Lung (tissue), 12 donors: ENCODE data around the gene EHBP1. TPM values are rescaled to one million over a fixed set of nuclear protein-coding genes. Genes with fewer than 3 reads are reported as not detected.

Experiments
- ATAC-seq: fragments of 200-7000 bp; cut with Tn5 transposase; one replicate; pipeline ENCODE4 v1.9.1; 2020; ENCODE audit warnings: moderate number of reproducible peaks; ENCODE audit not compliant: insufficient read depth, low FRiP score
- DNase-seq, 3 donors: peaks; one replicate each; pipeline ENCODE4 v3.0.0-alpha.2; 2013 to 2017
- H3K27ac ChIP-seq, 2 donors: one replicate each; pipeline ENCODE4 v1.5.1; 2013; ENCODE audit warnings: mild to moderate bottlenecking in 2 of 2, moderate library complexity in 2 of 2, control low read depth in 1 of 2, inconsistent platforms in 1 of 2, low read depth in 1 of 2, low read length in 1 of 2
- H3K27me3 ChIP-seq, 3 donors: one replicate each; pipeline ENCODE4 v1.5.1; 2013; ENCODE audit warnings: low read length in 2 of 3; ENCODE audit not compliant: control insufficient read depth in 3 of 3, insufficient read depth in 3 of 3
- H3K36me3 ChIP-seq, 4 donors: one replicate each; pipeline ENCODE4 v1.5.1; 2013; ENCODE audit warnings: low read length in 4 of 4, mild to moderate bottlenecking in 1 of 4, moderate library complexity in 1 of 4; ENCODE audit not compliant: control insufficient read depth in 4 of 4, insufficient read depth in 4 of 4
- H3K4me1 ChIP-seq, 5 donors: one replicate each; pipeline ENCODE4 v1.5.1; 2013; ENCODE audit warnings: low read length in 5 of 5, mild to moderate bottlenecking in 2 of 5, moderate library complexity in 1 of 5; ENCODE audit not compliant: control insufficient read depth in 5 of 5, insufficient read depth in 5 of 5
- H3K4me3 ChIP-seq: one replicate; pipeline ENCODE4 v1.5.1; 2013; ENCODE audit warnings: mild to moderate bottlenecking, control low read depth, moderate library complexity
- H3K9ac ChIP-seq, 2 donors: one replicate each; pipeline ENCODE4 v1.5.1; 2013; ENCODE audit warnings: low read length in 2 of 2, control low read depth in 1 of 2; ENCODE audit not compliant: insufficient read depth in 1 of 2
- H3K9me3 ChIP-seq, 4 donors: one replicate each; pipeline ENCODE4 v1.5.1; 2013; ENCODE audit warnings: low read length in 3 of 4, mild to moderate bottlenecking in 1 of 4, moderate library complexity in 1 of 4; ENCODE audit not compliant: control insufficient read depth in 4 of 4, insufficient read depth in 3 of 4
- CTCF ChIP-seq: IDR thresholded peaks from 2 replicates; pipeline ENCODE4 v1.5.1; 2012; ENCODE audit warnings: mild to moderate bottlenecking; ENCODE audit errors: control extremely low read depth, extremely low read depth
- WGBS, 2 donors: extraction: QIAGEN DNeasy Blood & Tissue Kit; methylation state at CpG; one replicate each; pipeline ENCODE4 v1.1.7; 2013; 5-methylcytosine and 5-hydroxymethylcytosine counted together
- polyA plus RNA-seq, 2 donors: library from polyadenylated mRNA; stranded (reverse); fragments of 200-250 nt; gene quantifications; one replicate each; pipeline ENCODE4 v1.2.1, GENCODE V29; 2013
- total RNA-seq, 2 donors: library from RNA; depleted of rRNA in 1 of 2; stranded (reverse); fragments of >200 nt in 1 of 2; gene quantifications; one replicate each; pipeline ENCODE4 v1.2.1, GENCODE V29; 2014 to 2021
- donor health status: control.
- donor health status: control.
- donor health status: Bipolar disorder and iron deficiency.
- donor health status: healthy.
- donor health status: DM: yes; HTN: yes; CAD: no.

The EHBP1 gene
- total and polyA plus RNA-seq, 4 donors = 7.9 to 83.2 (median 22.7) TPM

GRCh38 chr2:62740221-62740620 lies 34.7 kb downstream of the EHBP1 start:
- DNase-seq = no peak
- Histone ChIP-seq H3K27me3 (no peaks in the 10 kb centered on the region), H3K9me3 (no peaks in the 10 kb centered on the region), H3K27ac (no peak overlapping the region), H3K36me3 (no peaks in the 10 kb centered on the region), H3K4me1 (peaks cover 0 to 7% (median 0%) of the 10 kb centered on the region in 5 donors), H3K4me3 (no peak overlapping the region), H3K9ac (no peak overlapping the region)
- no peak for TF ChIP-seq CTCF
- WGBS, 2 donors = 56 to 69% methylated on average over 1 of the region's 1 CpG
- ATAC-seq = no peak

- TF ChIP-seq CTCF = no peak
- H3K9me3 ChIP-seq = no peaks in the 10 kb centered on the region
- H3K4me3 ChIP-seq = no peak overlapping the region
- H3K4me1 ChIP-seq = peaks cover 0 to 7% (median 0%) of the 10 kb centered on the region in 5 donors
- WGBS, 2 donors = 86 to 96% methylated on average over 3 of the region's 3 CpGs
- no peak overlapping the region for H3K9ac ChIP-seq
- no peaks in the 10 kb centered on the region for H3K36me3 ChIP-seq
- no peaks in the 10 kb centered on the region for H3K27me3 ChIP-seq
- H3K27ac ChIP-seq = no peak overlapping the region
- ATAC-seq (no peak), DNase-seq (no peak)
Measured at GRCh38 chr2:62741127-62741526, 35.6 kb downstream of the EHBP1 start.

GRCh38 chr2:62741954-62742722 lies 36.6 kb downstream of the EHBP1 start:
- no peaks in the 10 kb centered on the region for H3K27me3 ChIP-seq
- WGBS, 2 donors = 90 to 93% methylated on average over 1 of the region's 1 CpG
- no peak overlapping the region for H3K27ac ChIP-seq
- no peak overlapping the region for H3K9ac ChIP-seq
- DNase-seq (no peak), ATAC-seq (no peak)
- H3K4me1 ChIP-seq = peaks cover 0 to 7% (median 0%) of the 10 kb centered on the region in 5 donors
- no peaks in the 10 kb centered on the region for H3K9me3 ChIP-seq
- no peak overlapping the region for H3K4me3 ChIP-seq
- no peak for TF ChIP-seq CTCF
- H3K36me3 ChIP-seq = no peaks in the 10 kb centered on the region
